Osteoblast (primary cell): Measurements from ENCODE around the gene DYSF. TPM values are rescaled to one million over a fixed set of nuclear protein-coding genes. Genes with fewer than 3 reads are reported as not detected.

Experiments
- DNase-seq: peaks from one replicate; pipeline ENCODE4 v3.0.0; 2011; ENCODE audit warnings: low spot score, mixed read lengths; ENCODE audit not compliant: insufficient read length; ENCODE audit errors: missing footprints
- H2AFZ ChIP-seq: 2 replicates; pipeline ENCODE4 v1.6.0; 2011; ENCODE audit warnings: mild to moderate bottlenecking, low read length
- H3K27ac ChIP-seq: 2 replicates; pipeline ENCODE4 v1.5.1; 2011; ENCODE audit warnings: mild to moderate bottlenecking, low read depth, low read length, moderate library complexity
- H3K27me3 ChIP-seq: 2 replicates; pipeline ENCODE4 v1.6.0; 2012; ENCODE audit warnings: mild to moderate bottlenecking, control low read depth, inconsistent platforms, low read length, moderate library complexity; ENCODE audit not compliant: insufficient read depth
- H3K36me3 ChIP-seq: 2 replicates; pipeline ENCODE4 v1.5.1; 2011; ENCODE audit warnings: mild to moderate bottlenecking, low read length, control low read depth, moderate library complexity; ENCODE audit not compliant: insufficient read depth
- H3K4me1 ChIP-seq: 2 replicates; pipeline ENCODE4 v1.5.1; 2011; ENCODE audit warnings: mild to moderate bottlenecking, low read length, control low read depth, moderate library complexity; ENCODE audit not compliant: insufficient read depth
- H3K4me2 ChIP-seq: 2 replicates; pipeline ENCODE4 v1.6.0; 2011; ENCODE audit warnings: mild to moderate bottlenecking, low read length; ENCODE audit not compliant: insufficient read depth
- H3K4me3 ChIP-seq: fragments of 200-600 bp; sonication (generic); 3 replicates; pipeline ENCODE4 v1.5.1; 2012; ENCODE audit warnings: mild to moderate bottlenecking, low read length, inconsistent platforms; ENCODE audit not compliant: insufficient read depth
- H3K79me2 ChIP-seq: 2 replicates; pipeline ENCODE4 v1.6.0; 2012; ENCODE audit warnings: mild to moderate bottlenecking, low read length, control low read depth, inconsistent platforms; ENCODE audit not compliant: insufficient read depth
- H3K9me3 ChIP-seq: 2 replicates; pipeline ENCODE4 v1.5.1; 2011; ENCODE audit warnings: low read depth, low read length, control low read depth
- H4K20me1 ChIP-seq: 2 replicates; pipeline ENCODE4 v1.6.0; 2012; ENCODE audit warnings: mild to moderate bottlenecking, low read length, control low read depth; ENCODE audit not compliant: insufficient read depth
- CTCF ChIP-seq: IDR thresholded peaks from 2 replicates; pipeline ENCODE4 v1.5.1; 2011; ENCODE audit warnings: mild to moderate bottlenecking, low read depth, low read length, moderate library complexity; ENCODE audit errors: extremely low read depth
- total RNA-seq: library from RNA; depleted of rRNA; stranded (reverse); fragments of >200 nt; gene quantifications from 2 replicates; pipeline ENCODE4 v1.2.3, GENCODE V29; 2012

Gene DYSF
- total RNA-seq, 1 donor = 4.3 TPM

- TF ChIP-seq CTCF = no peak
- no peaks in the 10 kb centered on the region for H3K36me3 ChIP-seq
These were observed 244.0 kb downstream of the DYSF start for GRCh38 chr2:71697106-71698004.

GRCh38 chr2:71699428-71699827 lies 246.1 kb downstream of the DYSF start:
- H3K79me2 ChIP-seq = no peaks in the 10 kb centered on the region
- H3K4me1 ChIP-seq = peaks cover 9% of the 10 kb centered on the region
- peaks cover 17% of the 10 kb centered on the region for H3K27me3 ChIP-seq
- no peak overlapping the region for H3K4me3 ChIP-seq
- no peaks in the 10 kb centered on the region for H3K9me3 ChIP-seq
- no peak for DNase-seq
- no peak overlapping the region for H2AFZ ChIP-seq
- H3K4me2 ChIP-seq = no peak overlapping the region
- no peaks in the 10 kb centered on the region for H4K20me1 ChIP-seq
- H3K27ac ChIP-seq = no peak overlapping the region
- no peaks in the 10 kb centered on the region for H3K36me3 ChIP-seq
- no peak for TF ChIP-seq CTCF

More at GRCh38 chr2:71697106-71698004, 244.0 kb downstream of the DYSF start:
- H3K4me1 ChIP-seq = peaks cover 7% of the 10 kb centered on the region
- no peak overlapping the region for H2AFZ ChIP-seq
- no peak overlapping the region for H3K27ac ChIP-seq
- H3K4me3 ChIP-seq = no peak overlapping the region
- H3K9me3 ChIP-seq = no peaks in the 10 kb centered on the region
- H3K27me3 ChIP-seq = peaks cover 14% of the 10 kb centered on the region
- H3K4me2 ChIP-seq = no peak overlapping the region
- no peaks in the 10 kb centered on the region for H3K79me2 ChIP-seq
- no peaks in the 10 kb centered on the region for H4K20me1 ChIP-seq
- DNase-seq = no peak

- H2AFZ ChIP-seq = no peak overlapping the region
- no peak overlapping the region for H3K4me2 ChIP-seq
- no peak overlapping the region for H3K27ac ChIP-seq
- H3K4me3 ChIP-seq = no peak overlapping the region
- no peak for DNase-seq
- H3K9me3 ChIP-seq = no peaks in the 10 kb centered on the region
- no peaks in the 10 kb centered on the region for H3K79me2 ChIP-seq
- H4K20me1 ChIP-seq = no peaks in the 10 kb centered on the region
- H3K36me3 ChIP-seq = no peaks in the 10 kb centered on the region
- peaks cover 9% of the 10 kb centered on the region for H3K4me1 ChIP-seq
- peaks cover 23% of the 10 kb centered on the region for H3K27me3 ChIP-seq
- no peak for TF ChIP-seq CTCF
These were observed 246.8 kb downstream of the DYSF start for GRCh38 chr2:71700041-71700657.
